HG02763 (cell line): ENCODE measurements around the gene POLR3GL.
A peak's percentile ranks its signal among the peaks of the same experiment; 100 is the strongest.

ENCODE experiments used
- ATAC-seq: cut with Tn5 transposase; IDR thresholded peaks from one replicate; pipeline ENCODE4 v1.9.1; 2021; ENCODE audit warnings: mild to moderate bottlenecking, moderate library complexity; ENCODE audit not compliant: unreplicated experiment

Gene POLR3GL

GRCh38 chr1:145990249-145990855 is 25.9 kb downstream of the POLR3GL start:
- ATAC-seq = no peak

GRCh38 chr1:145991735-145992412 is 27.4 kb downstream of the POLR3GL start:
- ATAC-seq = no peak

GRCh38 chr1:145992502-145992936 is 28.0 kb downstream of the POLR3GL start:
- no peak for ATAC-seq

- ATAC-seq = no peak
These were observed 28.6 kb downstream of the POLR3GL start for GRCh38 chr1:145992958-145993617.

- no peak for ATAC-seq
These were observed 29.3 kb downstream of the POLR3GL start for GRCh38 chr1:145993618-145994390.

- no peak for ATAC-seq
These were observed 30.1 kb downstream of the POLR3GL start for GRCh38 chr1:145994391-145995120.

- no peak for ATAC-seq
These were observed 30.8 kb downstream of the POLR3GL start for GRCh38 chr1:145995148-145995881.

- no peak for ATAC-seq
These were observed 31.5 kb downstream of the POLR3GL start for GRCh38 chr1:145995964-145996432.

- ATAC-seq = peak; percentile 90
These were observed 32.0 kb downstream of the POLR3GL start, which contains the start of gene TXNIP for GRCh38 chr1:145996433-145997015. Gene TXNIP, minus strand, starts transcription at chr1:145996579. Its CDS starts 313 bp downstream, at chr1:145996266.

- ATAC-seq = peak; percentile 27
These were observed 32.7 kb downstream of the POLR3GL start for GRCh38 chr1:145997016-145997717.

GRCh38 chr1:145997718-145998023 is 33.2 kb downstream of the POLR3GL start:
- no peak for ATAC-seq

GRCh38 chr1:145999321-146000024 is 35.0 kb downstream of the POLR3GL start:
- no peak for ATAC-seq

GRCh38 chr1:146001709-146002108 is 37.2 kb downstream of the POLR3GL start:
- no peak for ATAC-seq

GRCh38 chr1:146007489-146008133 is 43.1 kb downstream of the POLR3GL start:
- ATAC-seq = no peak

- ATAC-seq = no peak
These were observed 45.7 kb downstream of the POLR3GL start for GRCh38 chr1:146010126-146010738.

GRCh38 chr1:146012703-146013558 is 48.4 kb downstream of the POLR3GL start:
- ATAC-seq = no peak

- ATAC-seq = no peak
These were observed 49.1 kb downstream of the POLR3GL start for GRCh38 chr1:146013559-146013922.
